ENCODE measurements around the gene SFT2D1. TPM values are rescaled to one million over a fixed set of nuclear protein-coding genes. Genes with fewer than 3 reads are reported as not detected.

SFT2D1 gene
- total and polyA plus RNA-seq, 9 of the 15 experiments (the other 6 are each of a cell fraction or from before 2014, with no cell fraction given): 54.4 to 140 (median 74.6) TPM

GRCh38 chr6:166342349-166343149 lies at the start of gene SFT2D1 (continued):
- TF ChIP-seq HMBOX1 (IDR thresholded peaks at IDR 0.05) (no peak), STAT6 (CRISPR knock-in tag; IDR thresholded peaks at IDR 0.05) (no peak), ZNF511 (CRISPR knock-in tag; IDR thresholded peaks at IDR 0.05) (peak; percentile 50; the same call in 1 of the 2 replicates), CREB1 (IDR thresholded peaks at IDR 0.05) (peak; percentile 62), CREB1 (CRISPR knock-in tag; IDR thresholded peaks at IDR 0.05) (peak; percentile 61; the same call in 1 of the 2 replicates), KLF10 (CRISPR knock-in tag; IDR thresholded peaks at IDR 0.05) (no peak), ELK3 (CRISPR knock-in tag; IDR thresholded peaks at IDR 0.05) (no peak), PKNOX1 (IDR thresholded peaks at IDR 0.05) (0 out of 2 replicates have a peak, but pooled peaks have one; percentile 15), NUFIP1 (IDR thresholded peaks at IDR 0.05; ENCODE audit: partially characterized antibody) (no peak), ZBTB7A (IDR thresholded peaks at IDR 0.05; ENCODE audit: borderline replicate concordance, control insufficient read depth, low read depth, low read length) (peak; percentile 89), RFX7 (CRISPR knock-in tag; IDR thresholded peaks at IDR 0.05) (no peak), TCF3 (CRISPR knock-in tag; IDR thresholded peaks at IDR 0.05) (no peak), MAFF (IDR thresholded peaks at IDR 0.05; ENCODE audit: low read length) (no peak), MAX (CRISPR knock-in tag; IDR thresholded peaks at IDR 0.05) (peak; percentile 68; the same call in 1 of the 2 replicates), FOXP4 (CRISPR knock-in tag; IDR thresholded peaks at IDR 0.05; ENCODE audit: borderline replicate concordance) (peak; percentile 94; the same call in 1 of the 2 replicates)
